Uterus (tissue), 4 donors: Measurements from ENCODE around the gene LPXN. TPM values are rescaled to one million over a fixed set of nuclear protein-coding genes. Genes with fewer than 3 reads are reported as not detected.

ENCODE experiments used
- DNase-seq, 2 donors: peaks; one replicate each; pipeline ENCODE4 v3.0.0-alpha.2; 2019 to 2020
- H3K27ac ChIP-seq, 2 donors: fragments of 200-600 bp; sonication (generic); 1 replicate in 1 of 2; 2 replicates in 1 of 2; pipeline ENCODE4 v1.5.1; 2016 to 2018
- H3K27me3 ChIP-seq, 2 donors: fragments of 200-600 bp; sonication (generic); one replicate each; pipeline ENCODE4 v1.5.1; 2018 to 2019; ENCODE audit warnings: control low read depth in 1 of 2
- H3K36me3 ChIP-seq, 2 donors: fragments of 200-600 bp; sonication (generic); one replicate each; pipeline ENCODE4 v1.5.1; 2019; ENCODE audit warnings: control low read depth in 1 of 2
- H3K4me1 ChIP-seq, 2 donors: fragments of 200-600 bp; sonication (generic); one replicate each; pipeline ENCODE4 v1.5.1; 2018 to 2019; ENCODE audit warnings: control low read depth in 1 of 2
- H3K4me3 ChIP-seq, 2 donors: fragments of 200-600 bp; sonication (generic); 1 replicate in 1 of 2; 2 replicates in 1 of 2; pipeline ENCODE4 v1.5.1; 2018 to 2019; ENCODE audit warnings: mild to moderate bottlenecking in 1 of 2
- H3K9me3 ChIP-seq, 2 donors: fragments of 200-600 bp; sonication (generic); one replicate each; pipeline ENCODE4 v1.5.1; 2019; ENCODE audit warnings: control low read depth in 1 of 2
- CTCF ChIP-seq, 4 experiments: fragments of 200-600 bp in 2 of 4; fragments of 450-650 bp in 2 of 4; sonication (generic) in 2 of 4; IDR thresholded peaks; one replicate each; pipeline ENCODE4 v1.5.1; 2016 to 2019; ENCODE audit warnings: antibody characterized with exemption in 4 of 4, mild to moderate bottlenecking in 2 of 4, moderate library complexity in 1 of 4
- POLR2A ChIP-seq, 2 donors: fragments of 450-650 bp; IDR thresholded peaks; one replicate each; pipeline ENCODE4 v1.6.1; 2016; ENCODE audit warnings: antibody characterized with exemption in 2 of 2, mild to moderate bottlenecking in 1 of 2, moderate library complexity in 1 of 2
- intact Hi-C: fragments of 100-400 bp; cut with DNase I; formaldehyde crosslinking; loops from one replicate; pipeline ENCODE4 v1.15.1; 2023; ENCODE audit warnings: low total_unique reads
- total RNA-seq, 4 donors: library from RNA; depleted of rRNA in 3 of 4; stranded (reverse); fragments of >200 nt in 3 of 4; gene quantifications; one replicate each; pipeline versions ENCODE4 v1.1.0 to v1.2.4, GENCODE V29; 2014 to 2023
- donor health status: DM: yes; HTN: yes; CAD: no.

The LPXN gene
- total RNA-seq, 4 donors from 2014 or later = 0.59 to 11.1 (median 8.8) TPM

- no peak overlapping the region for H3K27ac ChIP-seq
- no peaks in the 10 kb centered on the region for H3K36me3 ChIP-seq
- no peaks in the 10 kb centered on the region for H3K9me3 ChIP-seq
- TF ChIP-seq CTCF (IDR thresholded peaks at IDR 0.05) = no peak
- no peak for TF ChIP-seq POLR2A (IDR thresholded peaks at IDR 0.05)
- intact Hi-C loops = no loop called here
- no peaks in the 10 kb centered on the region for H3K27me3 ChIP-seq
- H3K4me3 ChIP-seq = no peak overlapping the region
- no peaks in the 10 kb centered on the region for H3K4me1 ChIP-seq
- DNase-seq = no peak
Measured at GRCh38 chr11:58592760-58593472, 17.3 kb upstream of the LPXN start.

GRCh38 chr11:58591659-58592058, 16.0 kb upstream of the LPXN start:
- no peaks in the 10 kb centered on the region for H3K9me3 ChIP-seq
- intact Hi-C loops = no loop called here
- TF ChIP-seq CTCF (IDR thresholded peaks at IDR 0.05) = no peak
- no peak for TF ChIP-seq POLR2A (IDR thresholded peaks at IDR 0.05)
- no peak for DNase-seq
- no peaks in the 10 kb centered on the region for H3K36me3 ChIP-seq
- H3K4me1 ChIP-seq = no peaks in the 10 kb centered on the region
- no peaks in the 10 kb centered on the region for H3K27me3 ChIP-seq
- no peak overlapping the region for H3K4me3 ChIP-seq
- H3K27ac ChIP-seq = no peak overlapping the region

- H3K27ac ChIP-seq = no peak overlapping the region
- no peaks in the 10 kb centered on the region for H3K27me3 ChIP-seq
- DNase-seq = no peak
- no peak overlapping the region for H3K4me3 ChIP-seq
- no peaks in the 10 kb centered on the region for H3K9me3 ChIP-seq
- TF ChIP-seq POLR2A (IDR thresholded peaks at IDR 0.05) (no peak), CTCF (IDR thresholded peaks at IDR 0.05) (no peak)
- H3K4me1 ChIP-seq = peaks cover 0 to under 1% of the 10 kb centered on the region in 2 donors
- H3K36me3 ChIP-seq = no peaks in the 10 kb centered on the region
- intact Hi-C loops = no loop called here
Measured at GRCh38 chr11:58586998-58587397, 11.3 kb upstream of the LPXN start.

- no peaks in the 10 kb centered on the region for H3K36me3 ChIP-seq
- H3K4me3 ChIP-seq = no peak overlapping the region
- no peaks in the 10 kb centered on the region for H3K27me3 ChIP-seq
- no peaks in the 10 kb centered on the region for H3K9me3 ChIP-seq
- no peak for DNase-seq
- H3K4me1 ChIP-seq = peaks cover 3 to 14% of the 10 kb centered on the region in 2 donors
- TF ChIP-seq POLR2A (IDR thresholded peaks at IDR 0.05) = no peak
- no peak for TF ChIP-seq CTCF (IDR thresholded peaks at IDR 0.05)
- intact Hi-C loops = no loop called here
- H3K27ac ChIP-seq = no peak overlapping the region
Measured at GRCh38 chr11:58582437-58582836, 6.8 kb upstream of the LPXN start.

- no peak for DNase-seq
- intact Hi-C loops = no loop called here
- Histone ChIP-seq H3K27ac (peak overlapping the region; percentile 99 to 100), H3K4me1 (peaks cover 3 to 14% of the 10 kb centered on the region in 2 donors), H3K4me3 (peak overlapping the region; percentile 96 to 99), H3K36me3 (no peaks in the 10 kb centered on the region), H3K27me3 (no peaks in the 10 kb centered on the region), H3K9me3 (no peaks in the 10 kb centered on the region)
- TF ChIP-seq CTCF (IDR thresholded peaks at IDR 0.05) = no peak
- TF ChIP-seq POLR2A (IDR thresholded peaks at IDR 0.05) = no peak
Measured at GRCh38 chr11:58580311-58580710, 4.7 kb upstream of the LPXN start.
